SK-N-SH treated with all-trans-retinoic acid at 6 μM for 48 hours (cell line): ENCODE data around the gene RPS8.

Experiments used
- ARNTL ChIP-seq: fragments of 450-650 bp; formaldehyde crosslinking; IDR thresholded peaks from 2 replicates; pipeline ENCODE4 v1.5.0; 2020; ENCODE audit warnings: low read depth, mild to moderate bottlenecking, moderate library complexity, borderline replicate concordance
- RARB ChIP-seq: fragments of 250-450 bp; sonication (Bioruptor Pico); IDR thresholded peaks from 2 replicates; pipeline ENCODE4 v1.8.0; 2021; ENCODE audit warnings: mild to moderate bottlenecking, moderate library complexity

DNA sequence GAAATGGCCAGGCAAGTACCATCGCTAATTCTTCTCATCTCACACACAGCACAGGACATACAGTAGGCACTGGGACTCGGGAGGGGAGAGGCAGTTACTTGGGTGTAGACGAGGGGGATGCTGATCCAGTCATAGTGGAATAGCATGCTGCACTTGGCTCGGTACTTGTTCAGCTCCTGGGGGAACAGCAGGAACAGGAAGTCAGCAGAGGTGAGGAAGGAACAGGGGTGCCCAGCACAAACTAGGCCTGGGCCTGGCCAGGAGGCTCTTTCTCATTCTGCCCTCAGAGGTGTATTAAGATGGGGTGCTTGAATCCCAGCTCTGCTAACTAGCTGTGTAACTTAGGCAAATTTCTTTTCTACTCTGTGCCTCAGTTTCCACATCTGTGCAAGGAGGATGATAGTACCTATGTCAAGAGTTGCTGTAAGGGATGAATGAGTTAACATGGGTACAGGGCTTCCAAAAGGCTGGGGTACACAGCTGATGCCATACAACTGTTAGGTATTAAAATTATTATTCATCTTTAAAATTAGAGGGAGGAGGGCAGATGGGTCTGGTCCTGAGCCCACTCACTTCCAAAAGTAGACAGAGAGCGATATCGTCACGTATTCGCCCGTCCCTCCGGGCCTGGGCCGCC, 10.3 kb downstream of the RPS8 start:
- TF ChIP-seq RARB (CRISPR knock-in tag) = no peak
- no peak for TF ChIP-seq ARNTL
